CD4-positive, alpha-beta T cell (primary cell): Measurements from ENCODE around the gene KIAA1614. TPM values are rescaled to one million over a fixed set of nuclear protein-coding genes. Genes with fewer than 3 reads are reported as not detected.

Source experiments
- ATAC-seq: fragments of 200-7000 bp; cut with Tn5 transposase; one replicate; pipeline ENCODE4 v1.10.0; 2022; ENCODE audit warnings: mild to moderate bottlenecking; ENCODE audit not compliant: poor library complexity
- CTCF ChIA-PET: fragments of 350-600 bp; sonication (Branson Sonifier 250); formaldehyde crosslinking; loops from one replicate; lab custom pipeline; 2021; ENCODE audit warnings: antibody characterized with exemption, inconsistent platforms; lab: Charles Lee
- POLR2A ChIA-PET: fragments of 350-600 bp; sonication (Branson Sonifier 250); formaldehyde crosslinking; loops from one replicate; lab custom pipeline; 2021; ENCODE audit warnings: antibody characterized with exemption, inconsistent platforms; lab: Charles Lee
- DNase-seq, 14 experiments: peaks; one replicate each; pipeline ENCODE4 v3.0.0-alpha.2; 2013 to 2020; ENCODE audit warnings: mixed read lengths in 2 of 14
- H3K27ac ChIP-seq, 2 donors: one replicate each; pipeline versions ENCODE4 v1.5.1 to v1.7.0; 2013; ENCODE audit warnings: low read length in 2 of 2, low read depth in 1 of 2, mild to moderate bottlenecking in 1 of 2
- H3K27me3 ChIP-seq, 2 experiments: 1 replicate in 1 of 2; 2 replicates in 1 of 2; pipeline versions ENCODE4 v1.6.1 to v1.7.0; 2013; ENCODE audit warnings: low read length in 2 of 2, control low read depth in 1 of 2, mild to moderate bottlenecking in 1 of 2, moderate library complexity in 1 of 2; ENCODE audit not compliant: insufficient read depth in 2 of 2, control insufficient read depth in 1 of 2
- H3K36me3 ChIP-seq: one replicate; pipeline ENCODE4 v1.6.1; 2013; ENCODE audit warnings: low read length, control low read depth; ENCODE audit not compliant: insufficient read depth
- H3K4me1 ChIP-seq: one replicate; pipeline ENCODE4 v1.6.1; 2013; ENCODE audit warnings: low read length, control low read depth; ENCODE audit not compliant: insufficient read depth
- H3K4me3 ChIP-seq: one replicate; pipeline ENCODE4 v1.5.1; 2013; ENCODE audit warnings: mild to moderate bottlenecking, low read length, moderate library complexity
- H3K9me3 ChIP-seq, 2 experiments: 1 replicate in 1 of 2; 2 replicates in 1 of 2; pipeline versions ENCODE4 v1.6.1 to v1.7.0; 2013; ENCODE audit warnings: low read length in 2 of 2, mild to moderate bottlenecking in 2 of 2, control low read depth in 1 of 2, moderate library complexity in 1 of 2; ENCODE audit not compliant: control insufficient read depth in 1 of 2, insufficient read depth in 1 of 2
- H3K27ac Mint-ChIP-seq: one replicate; pipeline ENCODE4 v1.8.0; 2020; ENCODE audit warnings: mixed read lengths
- H3K27me3 Mint-ChIP-seq: one replicate; pipeline ENCODE4 v1.8.0; 2021; ENCODE audit warnings: mixed read lengths
- H3K36me3 Mint-ChIP-seq: one replicate; pipeline ENCODE4 v1.8.0; 2021; ENCODE audit warnings: low read depth, mixed read lengths
- H3K4me1 Mint-ChIP-seq: one replicate; pipeline ENCODE4 v1.8.0; 2021; ENCODE audit warnings: low read depth, mixed read lengths
- H3K4me3 Mint-ChIP-seq: one replicate; pipeline ENCODE4 v1.8.0; 2020; ENCODE audit warnings: mild to moderate bottlenecking, mixed read lengths
- H3K9me3 Mint-ChIP-seq: one replicate; pipeline ENCODE4 v1.8.0; 2020; ENCODE audit warnings: mixed read lengths
- CTCF ChIP-seq: fragments of 200-600 bp; IDR thresholded peaks from one replicate; pipeline ENCODE4 v1.8.0; 2022; ENCODE audit warnings: antibody characterized with exemption, mild to moderate bottlenecking
- intact Hi-C, 2 experiments: fragments of 100-400 bp; cut with DNase I in 1 of 2; cut with micrococcal nuclease in 1 of 2; formaldehyde crosslinking; loops; one replicate each; pipeline versions ENCODE4 v1.15.1 to v1.9.0; 2023 to 2025; cut with DNase I, micrococcal nuclease
- total RNA-seq, 174 experiments: library from RNA in 2 of 174; stranded (reverse) in 2 of 174; gene quantifications; one replicate each; pipeline ENCODE4 v1.2.3 and lab custom pipeline; 2021 to 2026

The KIAA1614 gene
- total RNA-seq, 2 experiments from 2014 or later: 0.14 to 0.20 TPM

DNA sequence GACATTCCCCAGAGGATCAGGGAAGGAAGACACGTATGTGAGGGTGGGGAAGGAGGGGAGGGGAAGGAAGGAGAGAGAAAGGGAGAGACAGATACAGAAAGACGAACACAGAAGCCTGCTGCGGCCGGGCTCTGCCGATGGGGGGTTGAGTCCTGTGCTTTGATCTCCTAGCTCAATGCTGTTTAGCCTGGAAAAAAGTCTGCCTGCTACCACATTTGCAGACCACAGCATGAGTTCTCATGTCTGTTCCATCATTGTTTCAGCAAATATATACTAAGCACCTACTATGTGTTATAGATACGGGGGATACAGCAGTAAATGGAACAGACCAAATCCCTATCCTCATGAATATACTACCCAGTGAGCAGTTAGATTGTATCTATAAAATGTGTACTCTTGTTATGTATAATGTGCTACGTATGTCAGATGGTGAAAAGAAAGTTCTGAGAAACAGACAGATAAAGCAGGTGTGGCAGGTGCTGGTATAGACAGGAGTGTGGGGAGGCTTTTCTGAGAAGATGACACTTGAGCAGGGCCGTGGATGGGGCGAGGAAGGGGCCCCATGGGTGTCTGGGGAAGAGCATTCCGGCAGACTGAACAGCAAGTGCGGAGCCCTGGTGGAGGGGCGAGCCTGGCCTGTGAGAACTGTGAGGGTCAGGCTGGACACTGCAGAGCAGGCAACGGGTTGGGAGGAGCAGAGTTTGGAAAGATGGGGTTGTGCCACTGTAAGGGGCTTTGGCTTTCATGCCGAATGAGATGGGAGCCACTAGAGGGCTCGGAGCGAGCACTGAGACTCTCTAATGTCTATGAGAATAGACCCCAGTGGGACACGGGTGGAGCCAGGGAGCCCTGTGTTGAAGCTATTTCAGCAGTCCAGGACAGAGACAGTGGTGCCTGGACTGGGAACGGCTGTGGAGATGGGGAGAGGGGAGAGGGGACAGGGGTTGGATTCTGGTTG lies 34.1 kb downstream of the KIAA1614 start:
- intact Hi-C loops: no loop called here
- H3K27me3 ChIP-seq: no peaks in the 10 kb centered on the region
- TF ChIP-seq CTCF: no peak
- no peak overlapping the region for H3K27ac ChIP-seq
- H3K36me3 Mint-ChIP-seq: peaks cover 31% of the 10 kb centered on the region
- ChIA-PET CTCF (no interaction called here), POLR2A (no interaction called here)
- H3K9me3 ChIP-seq: peaks cover 21 to 49% of the 10 kb centered on the region in 2 experiments
- no peaks in the 10 kb centered on the region for H3K4me1 Mint-ChIP-seq
- ATAC-seq (no peak), DNase-seq (no peak)
- peaks cover 4% of the 10 kb centered on the region for H3K9me3 Mint-ChIP-seq
- no peak overlapping the region for H3K4me3 ChIP-seq
- H3K4me3 Mint-ChIP-seq: no peak overlapping the region
- H3K4me1 ChIP-seq: peaks cover 3% of the 10 kb centered on the region
- H3K27ac Mint-ChIP-seq: no peak overlapping the region
- no peaks in the 10 kb centered on the region for H3K36me3 ChIP-seq
- H3K27me3 Mint-ChIP-seq: no peaks in the 10 kb centered on the region

GRCh38 chr1:180947499-180947885 lies 34.8 kb downstream of the KIAA1614 start:
- Histone ChIP-seq H3K36me3 (no peaks in the 10 kb centered on the region), H3K4me3 (no peak overlapping the region), H3K27ac (no peak overlapping the region), H3K4me1 (peaks cover 3% of the 10 kb centered on the region), H3K9me3 (peaks cover 21 to 49% of the 10 kb centered on the region in 2 experiments), H3K27me3 (no peaks in the 10 kb centered on the region)
- Mint-ChIP-seq H3K36me3 (peaks cover 31% of the 10 kb centered on the region), H3K4me1 (no peaks in the 10 kb centered on the region), H3K27me3 (no peaks in the 10 kb centered on the region), H3K4me3 (no peak overlapping the region), H3K9me3 (peaks cover 4% of the 10 kb centered on the region), H3K27ac (no peak overlapping the region)
- ChIA-PET CTCF (no interaction called here), POLR2A (no interaction called here)
- DNase-seq (no peak), ATAC-seq (no peak)
- intact Hi-C loops: no loop called here
- TF ChIP-seq CTCF: no peak

GRCh38 chr1:180947901-180948640 lies 35.4 kb downstream of the KIAA1614 start:
- Mint-ChIP-seq H3K27ac (no peak overlapping the region), H3K4me1 (no peaks in the 10 kb centered on the region), H3K4me3 (no peak overlapping the region), H3K27me3 (no peaks in the 10 kb centered on the region), H3K9me3 (peaks cover 4% of the 10 kb centered on the region), H3K36me3 (peaks cover 31% of the 10 kb centered on the region)
- no peak for TF ChIP-seq CTCF
- POLR2A ChIA-PET: no interaction called here
- Histone ChIP-seq H3K36me3 (no peaks in the 10 kb centered on the region), H3K9me3 (peaks cover 21 to 49% of the 10 kb centered on the region in 2 experiments), H3K4me3 (no peak overlapping the region), H3K27ac (no peak overlapping the region), H3K27me3 (no peaks in the 10 kb centered on the region), H3K4me1 (peaks cover 5% of the 10 kb centered on the region)
- no peak for DNase-seq
- intact Hi-C loops: no loop called here
- ATAC-seq: no peak
- CTCF ChIA-PET: no interaction called here
